ENCODE results near the gene OSBPL1A. TPM values are rescaled to one million over a fixed set of nuclear protein-coding genes. Genes with fewer than 3 reads are reported as not detected.

The OSBPL1A gene
- total RNA-seq, 2 donors from 2014 or later = 57.0 to 86.7 TPM

- H3K4me1 ChIP-seq = peaks cover 0 to 30% of the 10 kb centered on the region in 2 donors
These were observed 199.2 kb downstream of the OSBPL1A start for GRCh38 chr18:24198461-24198860.

GRCh38 chr18:24197412-24197811, 200.2 kb downstream of the OSBPL1A start:
- Histone ChIP-seq H3K27ac (no peak overlapping the region), H3K27me3 (no peaks in the 10 kb centered on the region), H3K4me3 (no peak overlapping the region), H3K9me3 (no peaks in the 10 kb centered on the region), H3K4me1 (peaks cover 0 to 29% of the 10 kb centered on the region in 2 donors), H3K36me3 (peaks cover 8% of the 10 kb centered on the region)
- no peak for DNase-seq (ENCODE audit: low spot score)
- no peak for TF ChIP-seq CTCF (IDR thresholded peaks at IDR 0.05)

More at GRCh38 chr18:24198461-24198860, 199.2 kb downstream of the OSBPL1A start:
- Histone ChIP-seq H3K9me3 (no peaks in the 10 kb centered on the region), H3K36me3 (peaks cover 8% of the 10 kb centered on the region), H3K27me3 (no peaks in the 10 kb centered on the region), H3K27ac (no peak overlapping the region), H3K4me3 (no peak overlapping the region)
- no peak for TF ChIP-seq CTCF (IDR thresholded peaks at IDR 0.05)
- no peak for DNase-seq (ENCODE audit: low spot score)

GRCh38 chr18:24196764-24197163, 200.9 kb downstream of the OSBPL1A start:
- no peak overlapping the region for H3K4me3 ChIP-seq
- TF ChIP-seq CTCF (IDR thresholded peaks at IDR 0.05) = no peak
- DNase-seq (ENCODE audit: low spot score) = no peak
- no peaks in the 10 kb centered on the region for H3K27me3 ChIP-seq
- no peak overlapping the region for H3K27ac ChIP-seq
- no peaks in the 10 kb centered on the region for H3K9me3 ChIP-seq
- H3K36me3 ChIP-seq = peaks cover 8% of the 10 kb centered on the region
- H3K4me1 ChIP-seq = peaks cover 0 to 22% of the 10 kb centered on the region in 2 donors

- no peaks in the 10 kb centered on the region for H3K9me3 ChIP-seq
- no peak for DNase-seq (ENCODE audit: low spot score)
- H3K27me3 ChIP-seq = no peaks in the 10 kb centered on the region
- TF ChIP-seq CTCF (IDR thresholded peaks at IDR 0.05) = no peak
- H3K4me3 ChIP-seq = no peak overlapping the region
- H3K4me1 ChIP-seq = peaks cover 0 to 14% of the 10 kb centered on the region in 2 donors
- peaks cover 8% of the 10 kb centered on the region for H3K36me3 ChIP-seq
- H3K27ac ChIP-seq = no peak overlapping the region
These were observed 202.1 kb downstream of the OSBPL1A start for GRCh38 chr18:24195296-24196053.

GRCh38 chr18:24190590-24190989, 207.0 kb downstream of the OSBPL1A start:
- DNase-seq (ENCODE audit: low spot score) = no peak
- H3K27ac ChIP-seq = no peak overlapping the region
- peaks cover 0 to 18% of the 10 kb centered on the region in 2 donors for H3K4me1 ChIP-seq
- H3K9me3 ChIP-seq = no peaks in the 10 kb centered on the region
- H3K4me3 ChIP-seq = no peak overlapping the region
- no peak for TF ChIP-seq CTCF (IDR thresholded peaks at IDR 0.05)
- H3K36me3 ChIP-seq = peaks cover 6% of the 10 kb centered on the region
- H3K27me3 ChIP-seq = no peaks in the 10 kb centered on the region

Data from right atrium auricular region (tissue), 2 donors.